Mesendoderm (in vitro differentiated cells): ENCODE results near the gene FHOD1.

ENCODE experiments used
- DNase-seq: peaks from one replicate; pipeline ENCODE4 v3.0.0; 2013
- H2AK5ac ChIP-seq: 2 replicates; pipeline ENCODE4 v1.6.1; 2013; ENCODE audit warnings: low read length, inconsistent platforms
- H2BK120ac ChIP-seq: 2 replicates; pipeline ENCODE4 v1.6.1; 2013; ENCODE audit warnings: low read depth, mild to moderate bottlenecking, low read length, moderate library complexity, mixed read lengths
- H2BK15ac ChIP-seq: replicated peaks from 2 replicates; pipeline ENCODE4 v1.6.1; 2013; ENCODE audit warnings: low read depth, mild to moderate bottlenecking, moderate library complexity
- H2BK5ac ChIP-seq: 2 replicates; pipeline ENCODE4 v1.6.1; 2013; ENCODE audit warnings: low read length, inconsistent platforms
- H3K18ac ChIP-seq: 2 replicates; pipeline ENCODE4 v1.6.1; 2013; ENCODE audit warnings: mild to moderate bottlenecking, low read length, mixed read lengths
- H3K23ac ChIP-seq: one replicate; pipeline ENCODE4 v1.6.1; 2013; ENCODE audit warnings: low read length
- H3K27ac ChIP-seq: 2 replicates; pipeline ENCODE4 v1.5.1; 2013; ENCODE audit warnings: low read depth, mild to moderate bottlenecking, inconsistent platforms, low read length, moderate library complexity
- H3K27me3 ChIP-seq: 2 replicates; pipeline ENCODE4 v1.6.1; 2013; ENCODE audit warnings: low read length, control low read depth, mild to moderate bottlenecking, inconsistent platforms; ENCODE audit not compliant: insufficient read depth, poor library complexity
- H3K36me3 ChIP-seq: 2 replicates; pipeline ENCODE4 v1.6.1; 2013; ENCODE audit warnings: low read length, inconsistent platforms; ENCODE audit not compliant: control insufficient read depth, insufficient read depth
- H3K4ac ChIP-seq: one replicate; pipeline ENCODE4 v1.6.1; 2013; ENCODE audit warnings: low read depth, mild to moderate bottlenecking, low read length, moderate library complexity
- H3K4me1 ChIP-seq: 2 replicates; pipeline ENCODE4 v1.6.1; 2013; ENCODE audit warnings: low read depth, low read length, inconsistent platforms; ENCODE audit not compliant: control insufficient read depth
- H3K4me2 ChIP-seq: 2 replicates; pipeline ENCODE4 v1.6.1; 2013; ENCODE audit warnings: low read length
- H3K4me3 ChIP-seq: 2 replicates; pipeline ENCODE4 v1.5.1; 2013; ENCODE audit warnings: mild to moderate bottlenecking, low read length
- H3K56ac ChIP-seq: one replicate; pipeline ENCODE4 v1.6.1; 2013; ENCODE audit warnings: low read length
- H3K79me1 ChIP-seq: 2 replicates; pipeline ENCODE4 v1.6.1; 2013; ENCODE audit warnings: low read length, inconsistent platforms
- H3K79me2 ChIP-seq: 2 replicates; pipeline ENCODE4 v1.6.1; 2013; ENCODE audit warnings: mild to moderate bottlenecking, low read length; ENCODE audit not compliant: control insufficient read depth, insufficient read depth
- H3K9ac ChIP-seq: 2 replicates; pipeline ENCODE4 v1.6.1; 2013; ENCODE audit warnings: low read length, inconsistent platforms
- H4K5ac ChIP-seq: one replicate; pipeline ENCODE4 v1.6.1; 2013; ENCODE audit warnings: low read length
- H4K8ac ChIP-seq: one replicate; pipeline ENCODE4 v1.6.1; 2013; ENCODE audit warnings: low read depth, mild to moderate bottlenecking, control low read depth, low read length, moderate library complexity
- WGBS: extraction: QIAGEN DNeasy Blood & Tissue Kit; methylation state at CpG from one replicate; pipeline ENCODE4 v1.1.7; 2013; ENCODE audit warnings: low lambda C conversion rate, missing lambda C conversion rate; ENCODE audit not compliant: insufficient coverage; ENCODE audit errors: extremely low coverage; 5-methylcytosine and 5-hydroxymethylcytosine counted together

FHOD1 gene

GRCh38 chr16:67245186-67245585, 2.1 kb downstream of the FHOD1 start:
- Histone ChIP-seq H3K9ac (peak overlapping the region; percentile 85), H3K27ac (no peak overlapping the region), H3K18ac (no peak overlapping the region), H3K56ac (peak overlapping the region; percentile 94), H2BK120ac (no peak overlapping the region), H3K79me2 (peaks cover 12% of the 10 kb centered on the region), H3K4me2 (no peak overlapping the region), H4K8ac (no peak overlapping the region), H3K4ac (no peak overlapping the region), H3K4me1 (peaks cover 32% of the 10 kb centered on the region), H2AK5ac (peak overlapping the region; percentile 82), H3K23ac (no peak overlapping the region), H2BK5ac (peak overlapping the region; percentile 40), H3K79me1 (peaks cover 12% of the 10 kb centered on the region), H3K27me3 (peaks cover 3% of the 10 kb centered on the region), H3K36me3 (no peaks in the 10 kb centered on the region), H2BK15ac (no peak overlapping the region), H3K4me3 (no peak overlapping the region), H4K5ac (no peak overlapping the region)
- no peak for DNase-seq
- no CpG with 5 or more reads among the region's 4 CpGs for WGBS

DNA sequence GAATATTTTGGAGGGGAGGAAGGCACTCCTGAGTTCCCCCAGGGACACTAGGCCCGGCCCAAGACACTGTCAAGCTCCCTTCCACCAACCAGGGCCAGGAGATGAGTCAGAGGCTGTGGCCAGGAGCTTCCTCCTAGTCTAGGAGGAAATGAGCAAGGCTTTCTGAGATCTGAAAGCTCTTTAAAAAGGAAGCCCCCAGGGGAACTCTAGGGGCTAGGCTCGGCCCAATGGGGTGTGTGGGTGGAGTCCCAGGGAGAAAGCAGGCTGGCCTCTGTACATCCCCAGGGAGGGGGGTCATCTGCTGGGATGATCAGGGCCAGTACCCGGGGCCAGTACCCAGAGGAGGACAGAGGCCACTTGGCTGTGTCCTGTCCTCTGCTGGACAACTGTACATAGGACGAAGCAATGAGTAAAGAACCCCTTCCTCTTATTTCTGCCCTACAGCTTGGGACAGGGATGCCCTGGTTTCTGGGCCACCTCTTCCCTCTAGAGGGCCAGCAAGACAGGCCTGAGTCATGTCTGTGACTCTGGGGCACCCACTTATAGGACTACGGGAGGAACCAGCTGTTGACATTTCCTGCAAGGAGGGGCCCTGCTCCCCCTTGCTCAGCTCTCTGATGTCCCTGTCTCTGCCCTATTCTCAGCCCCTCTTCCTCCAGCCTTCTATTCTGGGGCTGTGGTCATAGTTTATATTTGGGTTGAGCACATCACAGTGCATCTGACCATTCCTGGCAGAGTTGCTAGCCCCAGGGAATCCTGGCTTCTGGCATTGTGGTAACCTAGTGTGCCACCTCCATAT, 2.7 kb downstream of the FHOD1 start:
- WGBS, result no CpG with 5 or more reads among the region's 5 CpGs
- H3K4me2 ChIP-seq, result no peak overlapping the region

DNA sequence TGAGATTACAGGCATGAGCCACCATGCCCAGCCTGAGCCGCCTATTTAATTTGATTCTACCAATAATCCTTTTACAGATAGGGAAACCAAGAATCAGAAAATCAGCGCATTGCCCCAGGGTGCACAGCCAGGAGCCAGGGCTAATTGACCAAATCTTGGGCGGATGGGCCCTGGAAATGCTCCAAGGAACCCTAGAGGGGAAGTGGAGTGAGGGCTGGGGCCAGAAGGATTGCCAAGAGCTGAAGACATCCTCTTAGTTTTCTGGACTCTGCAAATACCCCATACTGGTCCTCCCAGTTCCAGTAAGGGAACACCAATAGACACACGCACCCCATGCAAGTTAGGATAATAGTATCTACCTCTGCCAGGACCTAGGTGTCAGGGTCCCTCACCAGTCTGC, 3.8 kb downstream of the FHOD1 start:
- no peak overlapping the region for H3K27ac ChIP-seq
- no peak for DNase-seq
- H3K4me2 ChIP-seq, result no peak overlapping the region
- H2AK5ac ChIP-seq, result no peak overlapping the region
- no peak overlapping the region for H4K5ac ChIP-seq
- no peak overlapping the region for H4K8ac ChIP-seq
- H3K79me1 ChIP-seq, result peaks cover 12% of the 10 kb centered on the region
- no peak overlapping the region for H2BK15ac ChIP-seq
- H3K4ac ChIP-seq, result no peak overlapping the region
- no peak overlapping the region for H2BK120ac ChIP-seq
- no peak overlapping the region for H3K23ac ChIP-seq
- H2BK5ac ChIP-seq, result no peak overlapping the region
- H3K27me3 ChIP-seq, result no peaks in the 10 kb centered on the region
- H3K4me1 ChIP-seq, result peaks cover 26% of the 10 kb centered on the region
- no peaks in the 10 kb centered on the region for H3K36me3 ChIP-seq
- H3K79me2 ChIP-seq, result peaks cover 12% of the 10 kb centered on the region
- H3K9ac ChIP-seq, result no peak overlapping the region
- no peak overlapping the region for H3K4me3 ChIP-seq
- no peak overlapping the region for H3K56ac ChIP-seq
- no peak overlapping the region for H3K18ac ChIP-seq
- WGBS, result no CpG with 5 or more reads among the region's 4 CpGs

More for the DNA sequence above, 2.7 kb downstream of the FHOD1 start:
- H3K9ac ChIP-seq, result peak overlapping the region; percentile 40
- H3K79me1 ChIP-seq, result peaks cover 12% of the 10 kb centered on the region
- no peak overlapping the region for H2BK120ac ChIP-seq
- H3K56ac ChIP-seq, result peak overlapping the region; percentile 94
- H3K4me1 ChIP-seq, result peaks cover 29% of the 10 kb centered on the region
- peaks cover 3% of the 10 kb centered on the region for H3K27me3 ChIP-seq
- H3K4ac ChIP-seq, result no peak overlapping the region
- no peaks in the 10 kb centered on the region for H3K36me3 ChIP-seq
- H3K23ac ChIP-seq, result no peak overlapping the region
- H3K27ac ChIP-seq, result no peak overlapping the region
- H4K5ac ChIP-seq, result no peak overlapping the region
- H3K18ac ChIP-seq, result no peak overlapping the region
- peak; percentile 77 for DNase-seq
- no peak overlapping the region for H2BK15ac ChIP-seq
- H2AK5ac ChIP-seq, result peak overlapping the region; percentile 82
- H3K79me2 ChIP-seq, result peaks cover 12% of the 10 kb centered on the region
- peak overlapping the region; percentile 40 for H2BK5ac ChIP-seq
- no peak overlapping the region for H4K8ac ChIP-seq
- no peak overlapping the region for H3K4me3 ChIP-seq

DNA sequence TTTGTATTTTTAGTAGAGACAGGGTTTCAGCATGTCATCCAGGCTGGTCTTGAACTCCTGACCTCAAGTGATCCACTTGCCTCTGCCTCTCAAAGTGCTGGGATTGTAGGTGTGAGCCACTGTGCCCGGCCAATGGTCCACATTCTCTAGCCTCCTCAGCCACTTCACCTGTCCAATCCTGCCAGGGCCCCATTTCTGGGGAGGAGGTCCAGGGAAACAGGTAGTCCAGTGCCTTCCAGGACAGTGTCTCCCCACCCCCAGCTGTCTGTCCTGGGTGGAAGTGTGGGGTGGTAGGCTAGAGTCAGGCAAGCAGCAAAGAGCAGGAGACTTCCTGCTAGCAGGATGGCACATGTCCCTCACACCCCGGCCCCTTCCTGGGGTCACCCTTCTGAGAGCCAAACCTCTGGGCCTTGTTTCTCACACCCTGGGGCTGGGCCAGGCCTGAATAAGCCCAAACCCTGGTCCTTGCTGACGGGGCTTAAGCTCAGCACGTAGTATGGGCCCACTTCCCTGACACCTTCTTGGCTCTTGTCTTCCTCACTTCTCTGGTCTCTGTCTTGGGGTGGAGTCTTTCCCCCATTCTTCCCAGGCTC, 5.0 kb downstream of the FHOD1 start:
- Histone ChIP-seq H3K79me2 (peaks cover 12% of the 10 kb centered on the region), H3K56ac (peak overlapping the region; percentile 68), H3K9ac (no peak overlapping the region), H3K27ac (no peak overlapping the region), H3K36me3 (no peaks in the 10 kb centered on the region), H3K4me1 (peaks cover 21% of the 10 kb centered on the region), H2BK15ac (no peak overlapping the region), H3K27me3 (no peaks in the 10 kb centered on the region), H2BK5ac (no peak overlapping the region), H3K4me3 (no peak overlapping the region), H3K4me2 (no peak overlapping the region), H3K23ac (no peak overlapping the region), H2AK5ac (no peak overlapping the region), H4K8ac (no peak overlapping the region), H4K5ac (no peak overlapping the region), H3K79me1 (peaks cover 12% of the 10 kb centered on the region), H3K18ac (no peak overlapping the region), H2BK120ac (no peak overlapping the region), H3K4ac (no peak overlapping the region)
- DNase-seq, result no peak
- no CpG with 5 or more reads among the region's 4 CpGs for WGBS

DNA sequence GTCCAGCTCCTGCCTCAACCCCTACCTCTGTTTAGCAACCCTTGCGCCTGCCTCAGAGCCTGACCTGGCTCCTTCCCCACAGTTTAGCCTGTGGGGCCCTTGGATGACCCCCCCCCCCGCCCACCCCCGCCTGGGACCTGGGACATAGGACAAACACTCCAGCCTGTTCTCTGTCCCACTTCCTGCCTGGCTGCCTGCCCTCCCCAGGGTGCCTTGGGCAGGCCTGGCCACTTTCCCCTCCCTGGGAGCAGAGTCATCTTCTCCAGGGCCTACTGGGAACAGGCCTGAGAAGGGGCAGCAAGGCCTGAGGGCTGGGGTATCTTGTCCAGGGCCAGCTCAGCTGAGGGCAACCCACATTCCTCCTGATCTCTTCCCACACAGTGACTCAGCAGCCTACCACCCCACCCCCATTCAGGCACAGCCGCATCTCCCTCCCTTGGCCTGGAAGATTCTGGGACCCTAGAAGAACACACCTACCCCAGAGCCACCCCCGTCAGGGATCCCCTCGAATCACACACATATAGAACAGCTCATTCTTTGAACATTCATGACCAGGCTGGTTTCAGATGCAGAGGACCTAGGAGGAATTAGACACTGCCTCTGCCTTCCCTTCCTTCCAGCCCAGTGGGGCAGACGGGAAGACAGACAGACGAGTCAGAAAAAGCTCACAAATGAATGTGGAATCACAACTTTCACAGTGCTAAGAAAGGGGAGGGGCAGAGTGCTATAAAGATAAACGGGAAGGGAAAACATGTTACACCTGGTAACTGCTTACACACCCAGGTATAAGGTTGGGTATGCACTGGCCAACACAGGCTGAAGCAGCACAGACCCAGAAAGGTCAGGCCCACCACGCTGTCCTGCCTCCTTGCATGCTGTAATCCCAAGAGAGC, 6.0 kb downstream of the FHOD1 start:
- Histone ChIP-seq H2BK15ac (no peak overlapping the region), H3K56ac (peak overlapping the region; percentile 84), H4K8ac (no peak overlapping the region), H3K4me3 (no peak overlapping the region), H2BK120ac (no peak overlapping the region), H3K4me1 (peaks cover 21% of the 10 kb centered on the region), H3K18ac (peak overlapping the region; percentile 2), H3K9ac (peak overlapping the region; percentile 53), H3K27me3 (no peaks in the 10 kb centered on the region), H2AK5ac (no peak overlapping the region), H3K23ac (no peak overlapping the region), H3K27ac (peak overlapping the region; percentile 67), H3K79me1 (peaks cover 12% of the 10 kb centered on the region), H3K4ac (peak overlapping the region; percentile 63), H3K36me3 (peaks cover 2% of the 10 kb centered on the region), H3K4me2 (no peak overlapping the region), H4K5ac (no peak overlapping the region), H2BK5ac (peak overlapping the region; percentile 33), H3K79me2 (peaks cover 12% of the 10 kb centered on the region)
- no CpG with 5 or more reads among the region's 10 CpGs for WGBS
- DNase-seq, result peak; percentile 84
